Measurements from ENCODE around the gene MINK1. TPM values are rescaled to one million over a fixed set of nuclear protein-coding genes. Genes with fewer than 3 reads are reported as not detected.

The MINK1 gene
- total RNA-seq, 1 donor from 2014 or later = 111 TPM

DNA sequence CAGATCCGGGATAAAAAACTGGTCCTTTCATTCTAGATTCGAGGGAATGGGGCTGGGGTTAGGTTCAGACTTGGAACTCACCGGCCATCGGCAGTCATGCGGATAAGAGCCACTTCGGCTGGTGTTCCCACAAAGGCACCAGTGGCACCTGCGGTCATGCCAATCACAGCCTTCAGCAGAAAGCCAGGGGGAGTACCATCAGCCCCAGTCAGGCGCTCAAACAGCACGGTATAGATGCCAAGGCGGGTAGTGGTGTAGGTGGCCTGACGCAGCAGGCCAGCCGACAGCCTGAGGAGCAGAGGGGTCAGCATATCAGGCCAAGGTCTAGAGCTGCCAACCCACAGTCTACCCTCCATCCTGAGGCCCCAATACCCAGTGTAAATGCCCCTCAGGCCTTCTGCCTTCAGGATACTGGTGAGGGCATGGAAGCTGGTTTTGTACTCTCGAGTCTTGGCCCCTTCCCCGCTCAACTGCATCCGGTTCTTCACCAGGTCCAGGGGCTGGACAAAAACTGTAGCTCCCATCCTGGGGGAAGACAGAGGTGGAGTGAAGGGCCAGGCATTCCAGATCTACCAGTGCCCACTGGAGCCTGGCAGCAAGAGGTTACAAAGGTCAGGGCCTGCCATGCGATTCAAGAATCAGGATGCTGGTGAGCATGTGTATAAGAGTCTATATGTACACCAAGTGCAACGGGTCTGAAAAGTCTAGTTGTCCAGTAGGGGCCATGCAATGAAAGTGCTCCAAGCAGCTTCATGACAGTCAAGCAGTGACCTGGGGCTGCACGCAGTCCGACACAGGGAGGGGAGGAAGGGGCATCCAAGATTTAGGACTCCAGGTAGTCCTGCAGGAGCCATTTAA lies 105.8 kb downstream of the MINK1 start:
- DNase-seq (ENCODE audit: extremely low spot score, unreplicated experiment) = no peak
- Mint-ChIP-seq H3K9me3 (no peaks in the 10 kb centered on the region), H3K4me3 (peak overlapping the region; percentile 98), H3K4me1 (ENCODE audit: unreplicated experiment) (peaks cover 30% of the 10 kb centered on the region), H3K36me3 (peaks cover 7% of the 10 kb centered on the region), H3K27ac (peak overlapping the region; percentile 99), H3K27me3 (no peaks in the 10 kb centered on the region)
- TF ChIP-seq CTCF (conservative IDR thresholded peaks at IDR 0.05) = no peak

DNA sequence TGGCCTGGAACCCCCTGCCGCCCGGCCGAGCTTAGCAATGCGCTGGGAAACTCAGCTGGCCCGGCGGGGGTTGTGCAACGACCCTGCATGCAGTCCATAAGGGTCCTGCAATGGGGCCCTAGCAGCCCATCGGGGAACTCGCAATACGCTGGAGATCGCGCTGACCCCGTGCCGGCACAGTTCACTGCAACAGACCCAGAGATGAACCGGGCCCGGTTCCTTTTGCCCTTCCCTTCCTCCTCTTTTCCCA lies 106.3 kb downstream of the MINK1 start:
- H3K9me3 Mint-ChIP-seq = no peaks in the 10 kb centered on the region
- H3K27ac Mint-ChIP-seq = peak overlapping the region; percentile 99
- no peak for DNase-seq (ENCODE audit: extremely low spot score, unreplicated experiment)
- H3K4me1 Mint-ChIP-seq (ENCODE audit: unreplicated experiment) = peaks cover 30% of the 10 kb centered on the region
- H3K36me3 Mint-ChIP-seq = peaks cover 7% of the 10 kb centered on the region
- no peak for TF ChIP-seq CTCF (conservative IDR thresholded peaks at IDR 0.05)
- no peaks in the 10 kb centered on the region for H3K27me3 Mint-ChIP-seq
- peak overlapping the region; percentile 98 for H3K4me3 Mint-ChIP-seq

GRCh38 chr17:4939796-4940554 lies 106.8 kb downstream of the MINK1 start, which contains the start of the genes RNF167 and SLC25A11:
Gene RNF167, plus strand, starts transcription at chr17:4940268. Its CDS starts 642 bp downstream, at chr17:4940910.
Gene SLC25A11, minus strand, starts transcription at chr17:4940046. Its CDS starts 136 bp downstream, at chr17:4939910.
- no peak for TF ChIP-seq CTCF (conservative IDR thresholded peaks at IDR 0.05)
- H3K4me3 Mint-ChIP-seq = peak within 1 kb of the TSS; percentile 98
- H3K4me1 Mint-ChIP-seq (ENCODE audit: unreplicated experiment) = peaks cover 30% of the 10 kb centered on the region
- H3K36me3 Mint-ChIP-seq = peaks cover 8% of the 10 kb centered on the region
- H3K27me3 Mint-ChIP-seq = no peaks in the 10 kb centered on the region
- peak; percentile 95 for DNase-seq (ENCODE audit: extremely low spot score, unreplicated experiment)
- no peaks in the 10 kb centered on the region for H3K9me3 Mint-ChIP-seq
- H3K27ac Mint-ChIP-seq = peak within 1 kb of the TSS; percentile 99

DNA sequence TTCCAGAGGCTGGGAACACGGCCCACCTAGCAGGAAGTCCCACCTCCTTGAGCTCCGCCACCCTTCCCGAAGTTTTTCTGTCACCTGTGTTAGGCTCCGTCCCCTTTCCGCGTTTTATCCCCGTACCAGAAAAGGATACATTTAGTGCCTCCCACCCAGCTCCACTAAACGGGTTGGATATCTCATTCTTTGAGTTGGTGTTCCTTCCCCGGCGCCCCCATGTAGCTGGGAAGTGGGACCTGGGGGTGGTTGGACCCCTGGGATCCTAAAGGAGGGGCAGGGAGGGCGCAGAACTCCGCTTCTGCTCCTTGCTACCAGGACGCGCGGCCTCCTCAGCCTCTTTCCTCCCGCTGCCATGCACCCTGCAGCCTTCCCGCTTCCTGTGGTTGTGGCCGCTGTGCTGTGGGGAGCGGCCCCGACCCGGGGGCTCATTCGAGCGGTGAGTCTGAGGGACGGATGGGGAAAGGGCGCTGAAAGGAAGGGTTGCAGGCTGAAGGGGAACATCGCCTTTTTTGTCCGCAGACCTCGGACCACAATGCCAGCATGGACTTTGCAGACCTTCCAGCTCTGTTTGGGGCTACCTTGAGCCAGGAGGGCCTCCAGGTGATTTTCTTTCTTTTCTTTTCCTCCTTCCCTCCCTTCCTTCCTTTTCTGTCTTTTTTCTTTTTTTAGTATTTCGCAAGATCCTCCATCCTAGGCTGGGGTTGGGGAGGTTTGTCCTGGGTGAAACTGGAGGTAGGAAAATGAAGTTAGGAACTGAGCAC lies 107.6 kb downstream of the MINK1 start:
- H3K27me3 Mint-ChIP-seq = no peaks in the 10 kb centered on the region
- H3K36me3 Mint-ChIP-seq = peaks cover 15% of the 10 kb centered on the region
- no peaks in the 10 kb centered on the region for H3K9me3 Mint-ChIP-seq
- H3K4me1 Mint-ChIP-seq (ENCODE audit: unreplicated experiment) = peaks cover 37% of the 10 kb centered on the region
- TF ChIP-seq CTCF (conservative IDR thresholded peaks at IDR 0.05) = no peak
- H3K27ac Mint-ChIP-seq = peak overlapping the region; percentile 99
- peak overlapping the region; percentile 98 for H3K4me3 Mint-ChIP-seq
- DNase-seq (ENCODE audit: extremely low spot score, unreplicated experiment) = no peak

GRCh38 chr17:4941319-4941610 lies 108.1 kb downstream of the MINK1 start:
- H3K27me3 Mint-ChIP-seq = no peaks in the 10 kb centered on the region
- H3K4me1 Mint-ChIP-seq (ENCODE audit: unreplicated experiment) = peaks cover 39% of the 10 kb centered on the region
- peak overlapping the region; percentile 99 for H3K27ac Mint-ChIP-seq
- H3K9me3 Mint-ChIP-seq = no peaks in the 10 kb centered on the region
- no peak for DNase-seq (ENCODE audit: extremely low spot score, unreplicated experiment)
- TF ChIP-seq CTCF (conservative IDR thresholded peaks at IDR 0.05) = no peak
- H3K4me3 Mint-ChIP-seq = peak overlapping the region; percentile 98
- H3K36me3 Mint-ChIP-seq = peaks cover 13% of the 10 kb centered on the region

All from type B pancreatic cell (in vitro differentiated cells).